K562 (cell line): ENCODE data around the gene OR9K2. TPM values are rescaled to one million over a fixed set of nuclear protein-coding genes. Genes with fewer than 3 reads are reported as not detected.

Experiments used
- ATAC-seq: fragments of 200-7000 bp; cut with Tn5 transposase; 3 replicates; pipeline ENCODE4 v1.9.1; 2020; ENCODE audit warnings: moderate library complexity
- BruUV-seq: library from RNA; stranded (reverse); fragments of 400-500 nt; replicated peaks from 2 replicates; lab custom pipeline; 2021; lab: Mats Ljungman, UMichigan
- CTCF ChIA-PET: fragments of 300-600 bp; formaldehyde crosslinking; extraction: SDS; loops from one replicate; lab custom pipeline; 2021; ENCODE audit warnings: low intra/inter-chr PET ratio; lab: Yijun Ruan, JAX
- POLR2A ChIA-PET: fragments of 300-600, 350-650 bp; sonication (Branson Sonifier 250); formaldehyde crosslinking; extraction: SDS; loops from one replicate; lab custom pipeline; 2021; ENCODE audit warnings: antibody characterized with exemption, inconsistent platforms; lab: Yijun Ruan, JAX
- DNase-seq, 4 experiments: peaks; one replicate each; pipeline versions ENCODE4 v3.0.0 to v3.0.0-alpha.2; 2011 to 2018; ENCODE audit warnings: low spot score in 3 of 4, mixed read lengths in 3 of 4; ENCODE audit errors: extremely low read depth in 1 of 4
- FAIRE-seq: peaks from 2 replicates; lab custom pipeline; 2011; peaks lifted over from hg19 to GRCh38; lab: Jason Lieb, UNC
- H2AFZ ChIP-seq: 2 replicates; pipeline ENCODE4 v1.6.0; 2011; ENCODE audit warnings: low read depth, low read length, control low read depth, inconsistent platforms
- H3K27ac ChIP-seq: fragments of 200-600 bp; 3 replicates; pipeline ENCODE4 v1.8.0; 2011; ENCODE audit warnings: low read depth, mild to moderate bottlenecking, control low read depth, inconsistent platforms, low read length, moderate library complexity, mixed read lengths; ENCODE audit errors: extremely low read depth
- H3K27me3 ChIP-seq, 2 experiments: fragments of 300-600 bp in 1 of 2; 2 replicates in 1 of 2; 3 replicates in 1 of 2; pipeline versions ENCODE4 v1.6.0 to v1.8.0; 2011; ENCODE audit warnings: inconsistent platforms in 2 of 2, low read length in 2 of 2, mild to moderate bottlenecking in 1 of 2, mixed read lengths in 1 of 2, moderate library complexity in 1 of 2; ENCODE audit not compliant: control insufficient read depth in 2 of 2, insufficient read depth in 2 of 2
- H3K36me3 ChIP-seq: fragments of 300-600 bp; 3 replicates; pipeline ENCODE4 v1.8.0; 2011; ENCODE audit warnings: mild to moderate bottlenecking, low read length, inconsistent platforms; ENCODE audit not compliant: control insufficient read depth, insufficient read depth
- H3K4me1 ChIP-seq, 2 experiments: fragments of 200-600 bp in 1 of 2; replicated peaks in 1 of 2; 2 replicates in 1 of 2; 3 replicates in 1 of 2; pipeline versions ENCODE4 v1.5.1 to v1.8.0; 2011; ENCODE audit warnings: inconsistent platforms in 2 of 2, low read length in 2 of 2, mild to moderate bottlenecking in 1 of 2, mixed read lengths in 1 of 2, moderate library complexity in 1 of 2; ENCODE audit not compliant: control insufficient read depth in 2 of 2, insufficient read depth in 2 of 2
- H3K4me2 ChIP-seq: 2 replicates; pipeline ENCODE4 v1.6.1; 2011; ENCODE audit warnings: low read length, control low read depth, inconsistent platforms, mixed read lengths; ENCODE audit not compliant: insufficient read depth
- H3K4me3 ChIP-seq: fragments of 200-600 bp; sonication (generic), shearing (Covaris generic); 2 replicates; pipeline ENCODE4 v1.5.1; 2016; ENCODE audit warnings: control low read depth, inconsistent platforms
- H3K79me2 ChIP-seq: fragments of 200-600 bp; 3 replicates; pipeline ENCODE4 v1.8.0; 2011; ENCODE audit warnings: low read length, inconsistent platforms; ENCODE audit not compliant: control insufficient read depth, insufficient read depth
- H3K9ac ChIP-seq, 2 experiments: 2 replicates each; pipeline versions ENCODE4 v1.6.0 to v1.6.1; 2011; ENCODE audit warnings: low read depth in 2 of 2, low read length in 2 of 2, control low read depth in 1 of 2, inconsistent platforms in 1 of 2, mild to moderate bottlenecking in 1 of 2, mixed read lengths in 1 of 2; ENCODE audit not compliant: insufficient read depth in 1 of 2
- H3K9me1 ChIP-seq: one replicate; pipeline ENCODE4 v1.6.0; 2011; ENCODE audit warnings: inconsistent platforms, mild to moderate bottlenecking, low read length, moderate library complexity; ENCODE audit not compliant: control insufficient read depth, insufficient read depth
- H3K9me3 ChIP-seq: replicated peaks from 2 replicates; pipeline ENCODE4 v1.5.1; 2011; ENCODE audit warnings: low read depth, low read length, inconsistent platforms; ENCODE audit not compliant: control insufficient read depth, insufficient read depth
- H4K20me1 ChIP-seq: replicated peaks from 2 replicates; pipeline ENCODE4 v1.6.1; 2011; ENCODE audit warnings: low read length, inconsistent platforms, mixed read lengths; ENCODE audit not compliant: control insufficient read depth, insufficient read depth
- CEBPZ ChIP-seq: fragments of 150-350 bp; IDR thresholded peaks from 2 replicates; pipeline ENCODE4 v1.6.1; 2014; ENCODE audit warnings: low read depth, mild to moderate bottlenecking, low read length, borderline replicate concordance
- U2AF1 ChIP-seq: fragments of 200-400 bp; formaldehyde crosslinking; optimal IDR thresholded peaks from 2 replicates; pipeline ENCODE3; 2017; ENCODE audit warnings: mild to moderate bottlenecking, low read depth, low read length, moderate library complexity
- ZNF696 ChIP-seq: fragments of 250-450 bp; sonication (Bioruptor Pico); conservative IDR thresholded peaks from 2 replicates; pipeline ENCODE4 v1.4.0; 2020; ENCODE audit warnings: mild to moderate bottlenecking, moderate library complexity
- WGBS: fragments of 100-300 bp; shearing (Covaris generic); methylation state at CpG from one replicate; pipeline ENCODE4 v1.1.6; 2016; ENCODE audit warnings: low coverage, mixed read lengths; ENCODE audit not compliant: insufficient coverage; ENCODE audit errors: missing lambda C conversion rate; 5-methylcytosine and 5-hydroxymethylcytosine counted together
- in situ Hi-C: fragments of 300-500 bp; cut with MboI; formaldehyde crosslinking; loops from 4 replicates; pipeline ENCODE4 v1.15.0; 2018; ENCODE audit warnings: inconsistent platforms, mixed read lengths
- intact Hi-C: fragments of 100-400 bp; cut with micrococcal nuclease; formaldehyde crosslinking; loops from 2 replicates; pipeline ENCODE4 v1.14.2; 2022
- polyA plus RNA-seq, 8 experiments: library from polyadenylated mRNA; depleted of rRNA in 4 of 8; stranded (reverse) in 5 of 8; unstranded in 3 of 8; fragments of >200 nt; fragmentation: Nextera tagmentation in 2 of 8; fragmentation: Illumina TruSeq in 1 of 8; extraction: Ambion mirVana in 2 of 8; extraction: Trizol in 1 of 8; gene quantifications; 2 replicates each; pipeline versions ENCODE4 v1.2.1 to v1.2.3, GENCODE V29; 2011 to 2014; ENCODE audit warnings: inconsistent platforms in 1 of 8, missing spikeins in 1 of 8
- total RNA-seq, 7 experiments: library from RNA; depleted of rRNA in 6 of 7; stranded (reverse); fragments of >200 nt in 6 of 7; fragmentation: Illumina TruSeq in 2 of 7; extraction: Trizol in 2 of 7; gene quantifications; 2 replicates each; pipeline versions ENCODE4 v1.2.1 to v1.2.3, GENCODE V29; 2011 to 2021; ENCODE audit warnings: low replicate concordance in 1 of 7
- TF ChIP-seq, protein P1 (sequence below): sonication (generic); formaldehyde crosslinking; IDR thresholded peaks from 2 replicates; pipeline ENCODE4 v1.8.0; 2022; ENCODE audit warnings: missing genetic modification reagents, mild to moderate bottlenecking, borderline replicate concordance
- TF ChIP-seq, protein P2 (sequence below): fragments of 250-450 bp; sonication (Bioruptor Pico); IDR thresholded peaks from 2 replicates; pipeline ENCODE4 v1.8.0; 2021; ENCODE audit warnings: moderate library complexity, mild to moderate bottlenecking, inconsistent platforms

Gene OR9K2
- total and polyA plus RNA-seq, 9 of the 15 experiments (the other 6 are each of a cell fraction or from before 2014, with no cell fraction given), result not detected

DNA sequence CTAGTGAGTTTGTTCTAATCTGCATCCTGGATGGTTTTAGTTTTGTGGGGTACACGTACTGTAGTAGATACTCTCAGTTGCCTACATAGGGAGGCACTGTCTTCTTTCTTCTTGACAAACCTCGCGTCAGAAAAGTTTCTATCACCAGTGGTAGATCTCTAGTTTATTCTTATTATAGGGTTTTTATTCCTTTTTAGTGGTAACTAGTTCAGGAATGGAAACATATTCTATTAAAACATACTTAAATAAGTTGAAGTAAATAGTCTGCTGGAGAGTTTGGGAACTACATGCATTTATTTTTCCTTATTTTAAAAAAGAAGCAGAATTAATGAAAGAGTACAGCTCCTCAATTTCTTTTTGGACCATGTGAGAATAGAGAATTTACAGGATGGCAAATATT lies 33.6 kb upstream of the OR9K2 start:
- no peak for DNase-seq
- H3K79me2 ChIP-seq, result no peaks in the 10 kb centered on the region
- FAIRE-seq, result no peak
- ATAC-seq, result no peak
- no peak overlapping the region for H3K4me3 ChIP-seq
- no peaks in the 10 kb centered on the region for H3K9me3 ChIP-seq
- 2% methylated on average over 3 of the region's 3 CpGs for WGBS
- intact Hi-C loops (no loop called here), in situ Hi-C loops (no loop called here)
- no peak overlapping the region for H3K4me2 ChIP-seq
- no peaks in the 10 kb centered on the region for H3K4me1 ChIP-seq
- H3K27ac ChIP-seq, result no peak overlapping the region
- no peaks in the 10 kb centered on the region for H3K9me1 ChIP-seq
- no TSS peak for BruUV-seq
- ChIA-PET CTCF (no interaction called here), POLR2A (no interaction called here)
- H3K27me3 ChIP-seq, result no peaks in the 10 kb centered on the region
- no peaks in the 10 kb centered on the region for H4K20me1 ChIP-seq
- H3K9ac ChIP-seq, result no peak overlapping the region
- no peak overlapping the region for H2AFZ ChIP-seq
- TF ChIP-seq ZNF696 (CRISPR knock-in tag), result no peak
- TF ChIP-seq, protein P1, sequence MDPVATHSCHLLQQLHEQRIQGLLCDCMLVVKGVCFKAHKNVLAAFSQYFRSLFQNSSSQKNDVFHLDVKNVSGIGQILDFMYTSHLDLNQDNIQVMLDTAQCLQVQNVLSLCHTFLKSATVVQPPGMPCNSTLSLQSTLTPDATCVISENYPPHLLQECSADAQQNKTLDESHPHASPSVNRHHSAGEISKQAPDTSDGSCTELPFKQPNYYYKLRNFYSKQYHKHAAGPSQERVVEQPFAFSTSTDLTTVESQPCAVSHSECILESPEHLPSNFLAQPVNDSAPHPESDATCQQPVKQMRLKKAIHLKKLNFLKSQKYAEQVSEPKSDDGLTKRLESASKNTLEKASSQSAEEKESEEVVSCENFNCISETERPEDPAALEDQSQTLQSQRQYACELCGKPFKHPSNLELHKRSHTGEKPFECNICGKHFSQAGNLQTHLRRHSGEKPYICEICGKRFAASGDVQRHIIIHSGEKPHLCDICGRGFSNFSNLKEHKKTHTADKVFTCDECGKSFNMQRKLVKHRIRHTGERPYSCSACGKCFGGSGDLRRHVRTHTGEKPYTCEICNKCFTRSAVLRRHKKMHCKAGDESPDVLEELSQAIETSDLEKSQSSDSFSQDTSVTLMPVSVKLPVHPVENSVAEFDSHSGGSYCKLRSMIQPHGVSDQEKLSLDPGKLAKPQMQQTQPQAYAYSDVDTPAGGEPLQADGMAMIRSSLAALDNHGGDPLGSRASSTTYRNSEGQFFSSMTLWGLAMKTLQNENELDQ (CRISPR knock-in tag), result no peak
- TF ChIP-seq, protein P2, sequence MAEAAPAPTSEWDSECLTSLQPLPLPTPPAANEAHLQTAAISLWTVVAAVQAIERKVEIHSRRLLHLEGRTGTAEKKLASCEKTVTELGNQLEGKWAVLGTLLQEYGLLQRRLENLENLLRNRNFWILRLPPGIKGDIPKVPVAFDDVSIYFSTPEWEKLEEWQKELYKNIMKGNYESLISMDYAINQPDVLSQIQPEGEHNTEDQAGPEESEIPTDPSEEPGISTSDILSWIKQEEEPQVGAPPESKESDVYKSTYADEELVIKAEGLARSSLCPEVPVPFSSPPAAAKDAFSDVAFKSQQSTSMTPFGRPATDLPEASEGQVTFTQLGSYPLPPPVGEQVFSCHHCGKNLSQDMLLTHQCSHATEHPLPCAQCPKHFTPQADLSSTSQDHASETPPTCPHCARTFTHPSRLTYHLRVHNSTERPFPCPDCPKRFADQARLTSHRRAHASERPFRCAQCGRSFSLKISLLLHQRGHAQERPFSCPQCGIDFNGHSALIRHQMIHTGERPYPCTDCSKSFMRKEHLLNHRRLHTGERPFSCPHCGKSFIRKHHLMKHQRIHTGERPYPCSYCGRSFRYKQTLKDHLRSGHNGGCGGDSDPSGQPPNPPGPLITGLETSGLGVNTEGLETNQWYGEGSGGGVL (CRISPR knock-in tag), result no peak
- no peak for TF ChIP-seq CEBPZ
- TF ChIP-seq U2AF1, result no peak
- no peaks in the 10 kb centered on the region for H3K36me3 ChIP-seq
